Astrocyte (in vitro differentiated cells and primary cell): ENCODE results near the gene DSG2.

Source experiments
- CTCF ChIP-seq: IDR thresholded peaks from 2 replicates; pipeline ENCODE4 v1.5.1; 2011; ENCODE audit warnings: low read depth, mild to moderate bottlenecking, inconsistent platforms, low read length, moderate library complexity; ENCODE audit not compliant: insufficient read depth
- EZH2 ChIP-seq: IDR thresholded peaks from 2 replicates; pipeline ENCODE4 v1.6.1; 2012; ENCODE audit warnings: mild to moderate bottlenecking, low read length, inconsistent platforms; ENCODE audit not compliant: insufficient read depth

GRCh38 chr18:31533236-31533635, 35.3 kb downstream of the DSG2 start:
- TF ChIP-seq CTCF, result no peak
- TF ChIP-seq EZH2, result no peak
